A673 (cell line): ENCODE results near the gene RYR1. TPM values are rescaled to one million over a fixed set of nuclear protein-coding genes. Genes with fewer than 3 reads are reported as not detected.

Experiments used
- BruUV-seq: library from RNA; stranded (reverse); fragments of 400-500 nt; replicated peaks from 2 replicates; lab custom pipeline; 2021; lab: Mats Ljungman, UMichigan
- CTCF ChIA-PET: fragments of 300-600 bp; sonication (Branson Sonifier 250); formaldehyde crosslinking; loops from one replicate; lab custom pipeline; 2022; ENCODE audit warnings: antibody characterized with exemption; lab: Charles Lee
- POLR2A ChIA-PET: fragments of 300-600 bp; sonication (Branson Sonifier 250); formaldehyde crosslinking; loops from one replicate; lab custom pipeline; 2022; ENCODE audit warnings: antibody characterized with exemption; ENCODE audit not compliant: low non-redundant PET; lab: Charles Lee
- DNase-seq: peaks from one replicate; pipeline ENCODE4 v3.0.0-alpha.2; 2015; ENCODE audit warnings: low spot score
- H3K27ac ChIP-seq: fragments of 200-600 bp; sonication (generic); 2 replicates; pipeline ENCODE4 v1.5.1; 2016; ENCODE audit warnings: mixed run types, low read depth, mild to moderate bottlenecking, mixed read lengths, antibody characterized with exemption, low read length; ENCODE audit not compliant: poor library complexity, severe bottlenecking
- H3K27me3 ChIP-seq: fragments of 200-600 bp; sonication (generic); replicated peaks from 2 replicates; pipeline ENCODE4 v1.6.1; 2017; ENCODE audit warnings: mixed run types, low read depth, mild to moderate bottlenecking, mixed read lengths, antibody characterized with exemption, low read length; ENCODE audit not compliant: insufficient read depth, poor library complexity
- H3K36me3 ChIP-seq: fragments of 200-600 bp; sonication (generic); 2 replicates; pipeline ENCODE4 v1.6.1; 2016; ENCODE audit warnings: mixed run types, mild to moderate bottlenecking, mixed read lengths, antibody characterized with exemption, low read length; ENCODE audit not compliant: insufficient read depth, poor library complexity, severe bottlenecking
- H3K4me1 ChIP-seq: fragments of 200-600 bp; sonication (generic); 2 replicates; pipeline ENCODE4 v1.6.1; 2017; ENCODE audit warnings: mixed run types, mild to moderate bottlenecking, mixed read lengths, antibody characterized with exemption, low read length; ENCODE audit not compliant: insufficient read depth, poor library complexity, severe bottlenecking
- H3K4me3 ChIP-seq: fragments of 200-600 bp; sonication (generic); 2 replicates; pipeline ENCODE4 v1.5.1; 2016; ENCODE audit warnings: low read depth, mixed run types, mild to moderate bottlenecking, mixed read lengths, low read length; ENCODE audit not compliant: poor library complexity, severe bottlenecking
- H3K9me3 ChIP-seq: fragments of 200-600 bp; sonication (generic); 2 replicates; pipeline ENCODE4 v1.6.1; 2016; ENCODE audit warnings: mixed run types, low read depth, mild to moderate bottlenecking, mixed read lengths, antibody characterized with exemption, low read length; ENCODE audit not compliant: poor library complexity, severe bottlenecking
- EZH2 ChIP-seq: fragments of 200-600 bp; sonication (generic); IDR thresholded peaks from 2 replicates; pipeline ENCODE4 v1.6.1; 2017; ENCODE audit warnings: borderline replicate concordance, low read depth, mild to moderate bottlenecking, mixed read lengths, antibody characterized with exemption, low read length; ENCODE audit not compliant: poor library complexity, severe bottlenecking
- intact Hi-C: fragments of 100-400 bp; cut with micrococcal nuclease; formaldehyde crosslinking; loops from one replicate; pipeline ENCODE4 v1.10.0; 2022; ENCODE audit not compliant: unreplicated experiment
- total RNA-seq: library from RNA; stranded (reverse); gene quantifications from 2 replicates; pipeline ENCODE4 v1.2.3, GENCODE V29; 2021
- TF ChIP-seq, protein P1 (sequence below): fragments of 300-800, 200-600 bp; sonication (generic); conservative IDR thresholded peaks from 2 replicates; pipeline ENCODE4 v1.5.1; 2017; ENCODE audit warnings: low read depth, mild to moderate bottlenecking, antibody characterized with exemption, low read length, moderate library complexity, mixed read lengths

The RYR1 gene
- total RNA-seq, 1 experiment from 2014 or later = 0.28 TPM

DNA sequence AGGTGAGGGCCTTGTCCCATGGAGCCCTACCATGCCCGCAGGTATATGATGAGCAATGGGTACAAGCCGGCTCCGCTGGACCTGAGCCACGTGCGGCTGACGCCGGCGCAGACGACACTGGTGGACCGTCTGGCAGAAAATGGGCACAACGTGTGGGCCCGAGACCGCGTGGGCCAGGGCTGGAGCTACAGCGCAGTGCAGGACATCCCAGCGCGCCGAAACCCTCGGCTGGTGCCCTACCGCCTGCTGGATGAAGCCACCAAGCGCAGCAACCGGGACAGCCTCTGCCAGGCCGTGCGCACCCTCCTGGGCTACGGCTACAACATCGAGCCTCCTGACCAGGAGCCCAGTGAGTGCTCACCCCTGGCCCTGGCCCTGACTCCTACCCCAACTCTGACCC lies 32.6 kb downstream of the RYR1 start:
- no TSS peak for BruUV-seq
- Histone ChIP-seq H3K27me3 (peaks cover 5% of the 10 kb centered on the region), H3K27ac (no peak overlapping the region), H3K4me3 (no peak overlapping the region), H3K9me3 (no peaks in the 10 kb centered on the region), H3K36me3 (no peaks in the 10 kb centered on the region), H3K4me1 (no peaks in the 10 kb centered on the region)
- intact Hi-C loops = no loop called here
- no peak for DNase-seq
- ChIA-PET POLR2A (no interaction called here), CTCF (no interaction called here)
- no peak for TF ChIP-seq EZH2
- TF ChIP-seq, protein P1, sequence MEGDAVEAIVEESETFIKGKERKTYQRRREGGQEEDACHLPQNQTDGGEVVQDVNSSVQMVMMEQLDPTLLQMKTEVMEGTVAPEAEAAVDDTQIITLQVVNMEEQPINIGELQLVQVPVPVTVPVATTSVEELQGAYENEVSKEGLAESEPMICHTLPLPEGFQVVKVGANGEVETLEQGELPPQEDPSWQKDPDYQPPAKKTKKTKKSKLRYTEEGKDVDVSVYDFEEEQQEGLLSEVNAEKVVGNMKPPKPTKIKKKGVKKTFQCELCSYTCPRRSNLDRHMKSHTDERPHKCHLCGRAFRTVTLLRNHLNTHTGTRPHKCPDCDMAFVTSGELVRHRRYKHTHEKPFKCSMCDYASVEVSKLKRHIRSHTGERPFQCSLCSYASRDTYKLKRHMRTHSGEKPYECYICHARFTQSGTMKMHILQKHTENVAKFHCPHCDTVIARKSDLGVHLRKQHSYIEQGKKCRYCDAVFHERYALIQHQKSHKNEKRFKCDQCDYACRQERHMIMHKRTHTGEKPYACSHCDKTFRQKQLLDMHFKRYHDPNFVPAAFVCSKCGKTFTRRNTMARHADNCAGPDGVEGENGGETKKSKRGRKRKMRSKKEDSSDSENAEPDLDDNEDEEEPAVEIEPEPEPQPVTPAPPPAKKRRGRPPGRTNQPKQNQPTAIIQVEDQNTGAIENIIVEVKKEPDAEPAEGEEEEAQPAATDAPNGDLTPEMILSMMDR = no peak

DNA sequence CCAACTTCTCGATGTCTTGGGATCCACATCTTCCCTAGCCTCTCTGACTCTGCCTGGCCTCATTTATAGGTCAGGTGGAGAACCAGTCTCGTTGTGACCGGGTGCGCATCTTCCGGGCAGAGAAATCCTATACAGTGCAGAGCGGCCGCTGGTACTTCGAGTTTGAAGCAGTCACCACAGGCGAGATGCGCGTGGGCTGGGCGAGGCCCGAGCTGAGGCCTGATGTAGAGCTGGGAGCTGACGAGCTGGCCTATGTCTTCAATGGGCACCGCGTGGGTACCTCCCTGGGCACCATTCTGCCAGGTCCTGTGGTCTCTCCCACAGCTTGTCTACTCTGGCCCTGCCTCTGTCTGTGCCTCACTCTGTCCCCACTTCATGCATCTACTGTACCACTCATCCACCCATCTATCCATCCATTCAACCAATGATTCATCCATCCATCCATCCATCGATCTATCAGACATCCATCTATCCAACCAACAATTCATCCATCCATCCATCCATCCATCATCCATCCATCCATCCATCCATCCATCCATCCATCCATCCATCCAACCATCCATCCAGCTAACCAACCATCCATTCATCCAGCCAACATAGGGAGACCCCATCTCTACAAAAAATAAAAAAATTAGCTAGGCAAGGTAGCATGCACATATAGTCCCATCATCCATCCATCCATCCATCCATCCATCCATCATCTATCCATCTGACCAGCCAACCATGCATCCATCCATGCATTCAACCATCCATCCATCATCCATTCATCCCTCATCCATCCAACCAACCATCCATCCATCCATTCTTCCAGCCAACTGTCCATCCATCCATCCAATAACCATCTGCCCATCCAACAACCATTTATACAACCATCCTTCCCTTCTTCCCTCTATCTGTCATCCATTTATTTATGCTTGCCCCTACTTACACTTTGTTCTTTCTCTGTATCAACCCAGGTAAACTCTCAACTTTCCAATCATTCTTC lies 34.3 kb downstream of the RYR1 start:
- no TSS peak for BruUV-seq

GRCh38 chr19:38469151-38469550 lies 35.7 kb downstream of the RYR1 start:
- TF ChIP-seq EZH2 = no peak
- TF ChIP-seq, protein P1 = no peak
- no TSS peak for BruUV-seq
- peaks cover 6% of the 10 kb centered on the region for H3K27me3 ChIP-seq
- H3K27ac ChIP-seq = no peak overlapping the region
- no peak for DNase-seq
- no peaks in the 10 kb centered on the region for H3K36me3 ChIP-seq
- no peak overlapping the region for H3K4me3 ChIP-seq
- ChIA-PET CTCF (no interaction called here), POLR2A (no interaction called here)
- no peaks in the 10 kb centered on the region for H3K9me3 ChIP-seq
- intact Hi-C loops = no loop called here
- no peaks in the 10 kb centered on the region for H3K4me1 ChIP-seq

More for the DNA sequence above, 34.3 kb downstream of the RYR1 start:
- Histone ChIP-seq H3K4me3 (no peak overlapping the region), H3K27me3 (peaks cover 6% of the 10 kb centered on the region), H3K27ac (no peak overlapping the region), H3K4me1 (no peaks in the 10 kb centered on the region), H3K36me3 (no peaks in the 10 kb centered on the region), H3K9me3 (no peaks in the 10 kb centered on the region)
- CTCF ChIA-PET = no interaction called here
- POLR2A ChIA-PET = no interaction called here
- intact Hi-C loops = no loop called here
- no peak for DNase-seq
- TF ChIP-seq EZH2 = no peak
- TF ChIP-seq, protein P1 = no peak
